ENCODE data around the gene CLPTM1L. TPM values are rescaled to one million over a fixed set of nuclear protein-coding genes. Genes with fewer than 3 reads are reported as not detected.
"Not testable (repeated sequence)": the region's sequence is repeated elsewhere in the genome, so short reads cannot be mapped to it uniquely, and the experiment has no call there.

Gene CLPTM1L
- total and polyA plus RNA-seq, 4 donors = 98.3 to 123 (median 104) TPM

- no peak overlapping the region for H3K27ac ChIP-seq (ENCODE audit: low read depth, low read length)
- no peaks in the 10 kb centered on the region for H3K4me1 ChIP-seq (ENCODE audit: control insufficient read depth, insufficient read depth, low read length)
- no peaks in the 10 kb centered on the region for H3K9me3 ChIP-seq (ENCODE audit: control insufficient read depth, insufficient read depth, low read length)
- peaks cover 2% of the 10 kb centered on the region for H3K27me3 ChIP-seq (ENCODE audit: control insufficient read depth, insufficient read depth, low read length)
- no peaks in the 10 kb centered on the region for H3K36me3 ChIP-seq (ENCODE audit: control insufficient read depth, insufficient read depth, low read length)
- no peak overlapping the region for H3K4me3 ChIP-seq (ENCODE audit: low read depth, low read length)
- DNase-seq (ENCODE audit: low read depth in 4 of 6, low spot score in 6 of 6) = no peak
- WGBS (ENCODE audit: insufficient coverage) = 88% methylated on average over 6 of the region's 9 CpGs
Observed at GRCh38 chr5:1374030-1374678, 29.3 kb upstream of the CLPTM1L start.

GRCh38 chr5:1371972-1372342 is 27.1 kb upstream of the CLPTM1L start:
- not testable (repeated sequence) for H3K4me3 ChIP-seq (ENCODE audit: low read depth, low read length); DNase-seq (ENCODE audit: low read depth in 4 of 6, low spot score in 6 of 6); H3K9me3 ChIP-seq (ENCODE audit: control insufficient read depth, insufficient read depth, low read length); H3K27ac ChIP-seq (ENCODE audit: low read depth, low read length); H3K4me1 ChIP-seq (ENCODE audit: control insufficient read depth, insufficient read depth, low read length); H3K36me3 ChIP-seq (ENCODE audit: control insufficient read depth, insufficient read depth, low read length)
- 96% methylated on average over 4 of the region's 4 CpGs for WGBS (ENCODE audit: insufficient coverage)
- H3K27me3 ChIP-seq (ENCODE audit: control insufficient read depth, insufficient read depth, low read length) = peaks cover 12% of the 10 kb centered on the region

- Histone ChIP-seq H3K36me3 (ENCODE audit: control insufficient read depth, insufficient read depth, low read length) (no peaks in the 10 kb centered on the region), H3K4me1 (ENCODE audit: control insufficient read depth, insufficient read depth, low read length) (no peaks in the 10 kb centered on the region), H3K27ac (ENCODE audit: low read depth, low read length) (no peak overlapping the region), H3K27me3 (ENCODE audit: control insufficient read depth, insufficient read depth, low read length) (peaks cover 13% of the 10 kb centered on the region), H3K4me3 (ENCODE audit: low read depth, low read length) (no peak overlapping the region), H3K9me3 (ENCODE audit: control insufficient read depth, insufficient read depth, low read length) (no peaks in the 10 kb centered on the region)
- 88% methylated on average over 9 of the region's 13 CpGs for WGBS (ENCODE audit: insufficient coverage)
- DNase-seq (ENCODE audit: low read depth in 4 of 6, low spot score in 6 of 6) = no peak
Observed at GRCh38 chr5:1371218-1371971, 26.5 kb upstream of the CLPTM1L start.

- DNase-seq (ENCODE audit: low read depth in 4 of 6, low spot score in 6 of 6) = no peak
- 73% methylated on average over 3 of the region's 7 CpGs for WGBS (ENCODE audit: insufficient coverage)
- Histone ChIP-seq H3K9me3 (ENCODE audit: control insufficient read depth, insufficient read depth, low read length) (no peaks in the 10 kb centered on the region), H3K4me1 (ENCODE audit: control insufficient read depth, insufficient read depth, low read length) (no peaks in the 10 kb centered on the region), H3K36me3 (ENCODE audit: control insufficient read depth, insufficient read depth, low read length) (no peaks in the 10 kb centered on the region), H3K4me3 (ENCODE audit: low read depth, low read length) (no peak overlapping the region), H3K27ac (ENCODE audit: low read depth, low read length) (no peak overlapping the region), H3K27me3 (ENCODE audit: control insufficient read depth, insufficient read depth, low read length) (peaks cover 13% of the 10 kb centered on the region)
Observed at GRCh38 chr5:1370006-1370405, 25.1 kb upstream of the CLPTM1L start.

GRCh38 chr5:1368756-1369155 is 23.9 kb upstream of the CLPTM1L start:
- Histone ChIP-seq H3K4me1 (ENCODE audit: control insufficient read depth, insufficient read depth, low read length) (no peaks in the 10 kb centered on the region), H3K36me3 (ENCODE audit: control insufficient read depth, insufficient read depth, low read length) (no peaks in the 10 kb centered on the region), H3K27ac (ENCODE audit: low read depth, low read length) (no peak overlapping the region), H3K27me3 (ENCODE audit: control insufficient read depth, insufficient read depth, low read length) (peaks cover 18% of the 10 kb centered on the region), H3K9me3 (ENCODE audit: control insufficient read depth, insufficient read depth, low read length) (no peaks in the 10 kb centered on the region), H3K4me3 (ENCODE audit: low read depth, low read length) (no peak overlapping the region)
- DNase-seq (ENCODE audit: low read depth in 4 of 6, low spot score in 6 of 6) = no peak
- WGBS (ENCODE audit: insufficient coverage) = 93% methylated on average over 3 of the region's 4 CpGs

GRCh38 chr5:1368236-1368635 is 23.3 kb upstream of the CLPTM1L start:
- WGBS (ENCODE audit: insufficient coverage) = 96% methylated on average over 5 of the region's 7 CpGs
- no peak overlapping the region for H3K4me3 ChIP-seq (ENCODE audit: low read depth, low read length)
- H3K36me3 ChIP-seq (ENCODE audit: control insufficient read depth, insufficient read depth, low read length) = no peaks in the 10 kb centered on the region
- H3K9me3 ChIP-seq (ENCODE audit: control insufficient read depth, insufficient read depth, low read length) = no peaks in the 10 kb centered on the region
- H3K27ac ChIP-seq (ENCODE audit: low read depth, low read length) = no peak overlapping the region
- H3K27me3 ChIP-seq (ENCODE audit: control insufficient read depth, insufficient read depth, low read length) = peaks cover 22% of the 10 kb centered on the region
- H3K4me1 ChIP-seq (ENCODE audit: control insufficient read depth, insufficient read depth, low read length) = no peaks in the 10 kb centered on the region
- DNase-seq (ENCODE audit: low read depth in 4 of 6, low spot score in 6 of 6) = no peak

- no peaks in the 10 kb centered on the region for H3K36me3 ChIP-seq (ENCODE audit: control insufficient read depth, insufficient read depth, low read length)
- no peak overlapping the region for H3K27ac ChIP-seq (ENCODE audit: low read depth, low read length)
- no peaks in the 10 kb centered on the region for H3K9me3 ChIP-seq (ENCODE audit: control insufficient read depth, insufficient read depth, low read length)
- 73% methylated on average over 6 of the region's 7 CpGs for WGBS (ENCODE audit: insufficient coverage)
- no peak for DNase-seq (ENCODE audit: low read depth in 4 of 6, low spot score in 6 of 6)
- H3K27me3 ChIP-seq (ENCODE audit: control insufficient read depth, insufficient read depth, low read length) = peaks cover 25% of the 10 kb centered on the region
- H3K4me3 ChIP-seq (ENCODE audit: low read depth, low read length) = no peak overlapping the region
- no peaks in the 10 kb centered on the region for H3K4me1 ChIP-seq (ENCODE audit: control insufficient read depth, insufficient read depth, low read length)
Observed at GRCh38 chr5:1367149-1367548, 22.2 kb upstream of the CLPTM1L start.

- no peak overlapping the region for H3K4me3 ChIP-seq (ENCODE audit: low read depth, low read length)
- DNase-seq (ENCODE audit: low read depth in 4 of 6, low spot score in 6 of 6) = no peak
- 82% methylated on average over 5 of the region's 14 CpGs for WGBS (ENCODE audit: insufficient coverage)
- H3K9me3 ChIP-seq (ENCODE audit: control insufficient read depth, insufficient read depth, low read length) = no peaks in the 10 kb centered on the region
- no peaks in the 10 kb centered on the region for H3K36me3 ChIP-seq (ENCODE audit: control insufficient read depth, insufficient read depth, low read length)
- no peaks in the 10 kb centered on the region for H3K4me1 ChIP-seq (ENCODE audit: control insufficient read depth, insufficient read depth, low read length)
- H3K27me3 ChIP-seq (ENCODE audit: control insufficient read depth, insufficient read depth, low read length) = peaks cover 25% of the 10 kb centered on the region
- H3K27ac ChIP-seq (ENCODE audit: low read depth, low read length) = no peak overlapping the region
Observed at GRCh38 chr5:1366514-1366913, 21.6 kb upstream of the CLPTM1L start.

GRCh38 chr5:1364211-1364610 is 19.3 kb upstream of the CLPTM1L start:
- Histone ChIP-seq H3K27me3 (ENCODE audit: control insufficient read depth, insufficient read depth, low read length) (peaks cover 23% of the 10 kb centered on the region), H3K4me1 (ENCODE audit: control insufficient read depth, insufficient read depth, low read length) (no peaks in the 10 kb centered on the region), H3K4me3 (ENCODE audit: low read depth, low read length) (no peak overlapping the region), H3K27ac (ENCODE audit: low read depth, low read length) (no peak overlapping the region), H3K9me3 (ENCODE audit: control insufficient read depth, insufficient read depth, low read length) (no peaks in the 10 kb centered on the region), H3K36me3 (ENCODE audit: control insufficient read depth, insufficient read depth, low read length) (no peaks in the 10 kb centered on the region)
- WGBS (ENCODE audit: insufficient coverage) = 88% methylated on average over 4 of the region's 9 CpGs
- no peak for DNase-seq (ENCODE audit: low read depth in 4 of 6, low spot score in 6 of 6)

GRCh38 chr5:1363581-1363980 is 18.7 kb upstream of the CLPTM1L start:
- no peaks in the 10 kb centered on the region for H3K36me3 ChIP-seq (ENCODE audit: control insufficient read depth, insufficient read depth, low read length)
- H3K27ac ChIP-seq (ENCODE audit: low read depth, low read length) = no peak overlapping the region
- no peaks in the 10 kb centered on the region for H3K9me3 ChIP-seq (ENCODE audit: control insufficient read depth, insufficient read depth, low read length)
- H3K4me3 ChIP-seq (ENCODE audit: low read depth, low read length) = no peak overlapping the region
- peaks cover 21% of the 10 kb centered on the region for H3K27me3 ChIP-seq (ENCODE audit: control insufficient read depth, insufficient read depth, low read length)
- no peak for DNase-seq (ENCODE audit: low read depth in 4 of 6, low spot score in 6 of 6)
- H3K4me1 ChIP-seq (ENCODE audit: control insufficient read depth, insufficient read depth, low read length) = no peaks in the 10 kb centered on the region
- WGBS (ENCODE audit: insufficient coverage) = 81% methylated on average over 15 of the region's 16 CpGs

All from spinal cord (tissue), 10 donors.